Middle frontal gyrus (tissue), 1 donor: ENCODE results near the gene FILIP1.
A peak's percentile ranks its signal among the peaks of the same experiment; 100 is the strongest.

Experiments used
- DNase-seq: peaks from one replicate; pipeline ENCODE4 v3.0.0-alpha.2; 2015; ENCODE audit warnings: low spot score; ENCODE audit errors: extremely low spot score

FILIP1 gene

GRCh38 chr6:75493400-75494064, at the start of gene FILIP1:
TSS of gene FILIP1 (minus strand) at chr6:75493800. CDS start at chr6:75414972, 78,828 bp downstream.
- DNase-seq: no peak

GRCh38 chr6:75543311-75543710, 49.7 kb upstream of the FILIP1 start:
- DNase-seq: no peak

- no peak for DNase-seq
Measured at GRCh38 chr6:75539136-75539535, 45.5 kb upstream of the FILIP1 start.

GRCh38 chr6:75532521-75532920, 38.9 kb upstream of the FILIP1 start:
- DNase-seq: no peak

- DNase-seq: no peak
Measured at GRCh38 chr6:75531174-75531573, 37.6 kb upstream of the FILIP1 start.

- no peak for DNase-seq
Measured at GRCh38 chr6:75530696-75531095, 37.1 kb upstream of the FILIP1 start.

- no peak for DNase-seq
Measured at GRCh38 chr6:75528423-75528822, 34.8 kb upstream of the FILIP1 start.

GRCh38 chr6:75526502-75527127, 33.0 kb upstream of the FILIP1 start:
- peak; percentile 56 for DNase-seq

- DNase-seq: no peak
Measured at GRCh38 chr6:75525682-75526081, 32.1 kb upstream of the FILIP1 start.

- no peak for DNase-seq
Measured at GRCh38 chr6:75524322-75524972, 30.8 kb upstream of the FILIP1 start.

GRCh38 chr6:75516757-75517156, 23.2 kb upstream of the FILIP1 start:
- DNase-seq: no peak

- no peak for DNase-seq
Measured at GRCh38 chr6:75512591-75512990, 19.0 kb upstream of the FILIP1 start.

GRCh38 chr6:75505424-75505823, 11.8 kb upstream of the FILIP1 start:
- no peak for DNase-seq

GRCh38 chr6:75504465-75505222, 11.0 kb upstream of the FILIP1 start:
- DNase-seq: no peak

GRCh38 chr6:75503291-75503690, 9.7 kb upstream of the FILIP1 start:
- no peak for DNase-seq

- no peak for DNase-seq
Measured at GRCh38 chr6:75502884-75503283, 9.3 kb upstream of the FILIP1 start.

- DNase-seq: no peak
Measured at GRCh38 chr6:75501756-75502155, 8.2 kb upstream of the FILIP1 start.

- no peak for DNase-seq
Measured at GRCh38 chr6:75499640-75500039, 6.0 kb upstream of the FILIP1 start.

- no peak for DNase-seq
Measured at GRCh38 chr6:75498862-75499261, 5.3 kb upstream of the FILIP1 start.

- DNase-seq: no peak
Measured at GRCh38 chr6:75497994-75498393, 4.4 kb upstream of the FILIP1 start.

- no peak for DNase-seq
Measured at GRCh38 chr6:75495011-75495410, 1.4 kb upstream of the FILIP1 start.

GRCh38 chr6:75494290-75494689, 690 bp upstream of the FILIP1 start:
- no peak for DNase-seq
